HG02588 (cell line): ENCODE measurements around the gene PPY.
"Not testable (repeated sequence)": the region's sequence is repeated elsewhere in the genome, so short reads cannot be mapped to it uniquely, and the experiment has no call there.

Experiments used
- ATAC-seq: cut with Tn5 transposase; IDR thresholded peaks from one replicate; pipeline ENCODE4 v1.9.1; 2021; ENCODE audit warnings: mild to moderate bottlenecking, moderate library complexity; ENCODE audit not compliant: unreplicated experiment

PPY gene, protein sequence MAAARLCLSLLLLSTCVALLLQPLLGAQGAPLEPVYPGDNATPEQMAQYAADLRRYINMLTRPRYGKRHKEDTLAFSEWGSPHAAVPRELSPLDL

DNA sequence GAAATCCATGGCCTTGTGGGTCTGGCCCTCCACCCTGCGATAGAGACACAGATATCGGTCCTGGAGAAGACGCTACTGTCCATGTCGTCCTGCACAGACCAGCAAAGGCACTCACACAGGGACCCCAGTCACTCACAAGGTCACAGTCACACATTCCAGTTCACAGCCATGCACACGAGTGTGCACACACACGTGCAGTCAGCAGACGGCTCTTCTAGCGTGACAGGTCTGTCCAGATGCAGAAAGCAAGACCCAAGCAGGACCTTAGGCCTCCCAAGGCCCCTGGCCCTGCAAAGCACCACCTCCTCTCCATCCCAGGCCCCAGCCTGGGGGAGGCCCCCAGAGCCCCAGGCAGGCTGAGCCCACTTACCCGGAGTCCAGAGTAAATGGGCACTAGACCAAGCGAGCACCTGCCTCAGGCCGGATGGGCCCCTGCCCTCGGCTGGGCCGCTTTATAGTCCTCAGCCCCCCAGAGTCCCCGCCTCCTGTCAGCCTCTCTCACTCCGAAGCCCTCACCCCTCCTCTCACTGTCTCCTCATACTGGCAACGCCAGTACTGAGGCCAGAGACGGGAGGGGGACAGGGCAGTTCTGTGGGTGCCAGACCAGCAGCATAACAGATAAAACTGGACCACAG lies at the start of gene PPY:
TSS of gene PPY (minus strand) at position 426 of the 635 bp plus-strand sequence. CDS start 822 bp downstream, outside the sequence.
- ATAC-seq = no peak

DNA sequence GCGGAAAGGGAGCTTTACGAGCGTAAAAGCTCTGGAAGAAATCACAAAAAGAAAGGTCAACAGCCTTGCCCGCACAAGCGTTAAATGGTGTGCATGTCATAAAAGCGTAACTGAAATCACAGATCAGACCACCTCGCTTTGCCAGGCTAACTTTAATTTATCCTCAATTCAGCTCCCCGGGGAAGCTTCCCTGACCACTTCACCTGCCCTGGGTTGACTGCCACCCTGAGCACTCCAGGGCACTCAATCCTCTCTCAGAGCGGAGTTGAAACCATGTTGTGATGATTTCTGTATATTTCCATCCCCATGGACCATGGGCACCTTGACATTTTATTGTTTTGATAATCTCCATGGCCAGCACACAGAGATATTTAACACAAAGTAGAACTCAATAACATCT lies 46.0 kb upstream of the PPY start:
- no peak for ATAC-seq

DNA sequence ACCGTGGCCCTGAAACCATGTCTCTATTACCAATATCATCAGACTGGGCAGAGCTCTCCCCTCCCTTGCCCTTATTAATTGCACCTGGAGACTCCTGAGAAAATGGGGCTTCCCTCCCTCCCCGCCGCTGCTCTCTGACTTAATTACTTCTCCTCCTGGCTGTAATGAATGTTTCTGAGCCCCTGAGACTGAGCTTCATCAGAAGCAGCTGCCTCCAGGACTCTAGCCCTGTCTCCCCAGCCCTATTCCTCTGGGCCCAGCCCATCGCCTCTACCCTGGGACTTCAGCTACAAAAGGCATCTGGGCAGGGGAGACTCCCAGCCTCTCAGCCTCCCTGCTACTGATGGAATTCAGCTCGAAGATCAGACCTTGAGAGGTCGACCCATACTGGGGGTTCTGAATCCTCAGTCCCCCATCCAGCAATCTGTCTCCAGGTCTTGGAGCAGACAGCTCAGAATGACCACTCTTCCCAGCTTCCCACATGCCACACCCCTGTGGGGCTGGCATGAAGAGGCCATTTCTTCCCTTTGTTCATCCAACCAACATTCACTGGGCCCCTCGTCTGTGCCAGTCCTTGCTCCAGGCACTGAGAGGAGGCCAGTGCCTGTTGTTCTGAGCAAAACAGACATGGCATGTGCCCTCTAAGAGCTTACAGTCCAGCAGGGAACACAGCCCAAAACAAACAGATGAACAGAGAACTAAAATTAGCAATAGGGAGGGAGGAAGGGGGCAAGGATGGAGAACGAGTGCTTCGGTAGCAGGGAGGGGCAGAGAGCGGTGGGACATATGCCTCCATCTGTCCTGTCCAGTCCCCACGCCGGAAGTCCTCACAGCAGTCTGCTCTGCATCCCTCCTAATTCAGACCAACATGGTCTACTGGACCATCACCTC lies 45.1 kb upstream of the PPY start:
- no peak for ATAC-seq

DNA sequence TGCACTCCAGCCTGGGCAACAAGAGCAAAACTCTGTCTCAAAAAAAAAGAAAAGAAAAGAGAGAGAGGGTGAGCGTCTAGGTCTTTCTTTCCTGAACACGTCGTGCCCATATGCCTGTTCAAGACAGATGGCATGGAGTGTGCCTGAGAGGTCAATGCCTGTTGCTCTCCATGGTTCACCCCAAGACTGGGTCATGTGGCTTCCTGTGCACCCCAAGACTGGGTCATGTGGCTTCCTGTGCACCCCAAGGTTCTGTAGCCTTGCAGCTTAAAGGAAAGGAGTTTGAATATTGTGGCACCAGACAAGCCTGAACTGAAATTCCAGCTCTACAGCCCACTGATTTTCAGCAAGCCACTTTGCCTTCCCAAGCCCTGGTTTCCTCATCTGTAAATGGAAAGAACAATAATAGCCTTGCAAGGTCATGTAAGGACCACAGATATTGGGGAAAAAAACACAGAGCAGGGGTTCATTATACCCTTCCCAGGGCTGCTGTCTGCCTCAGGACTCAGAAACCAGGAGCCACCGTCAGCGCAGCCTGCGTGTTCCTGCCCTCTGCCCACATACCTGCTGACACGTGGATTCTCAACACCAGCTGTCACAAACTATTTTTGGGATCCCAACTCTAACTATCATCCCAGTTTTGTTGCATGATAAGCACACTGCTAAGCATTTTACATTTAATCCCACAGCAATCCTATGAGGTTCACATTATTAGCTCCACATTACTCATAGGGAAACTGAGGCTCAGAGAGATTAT lies 44.1 kb upstream of the PPY start:
- ATAC-seq = no peak

DNA sequence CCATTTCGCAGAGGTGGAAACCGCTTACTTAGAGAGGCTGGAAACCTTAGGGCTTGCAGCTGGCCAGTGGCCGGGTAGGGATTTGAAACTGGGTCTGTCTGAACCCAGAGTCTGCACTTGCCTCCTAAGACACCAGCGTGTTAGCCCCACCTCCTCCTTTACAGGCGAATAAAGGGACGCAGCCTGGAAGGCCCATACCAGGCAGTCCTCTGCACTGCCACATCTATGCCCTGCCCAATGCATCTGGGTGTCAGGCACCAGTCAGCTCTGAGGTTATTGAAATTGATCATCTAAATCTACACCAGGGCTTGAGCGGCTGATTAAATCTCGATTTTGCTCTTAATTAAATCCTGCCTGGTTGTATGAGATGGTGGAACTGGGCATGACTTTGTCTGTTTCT lies 42.2 kb upstream of the PPY start:
- no peak for ATAC-seq

DNA sequence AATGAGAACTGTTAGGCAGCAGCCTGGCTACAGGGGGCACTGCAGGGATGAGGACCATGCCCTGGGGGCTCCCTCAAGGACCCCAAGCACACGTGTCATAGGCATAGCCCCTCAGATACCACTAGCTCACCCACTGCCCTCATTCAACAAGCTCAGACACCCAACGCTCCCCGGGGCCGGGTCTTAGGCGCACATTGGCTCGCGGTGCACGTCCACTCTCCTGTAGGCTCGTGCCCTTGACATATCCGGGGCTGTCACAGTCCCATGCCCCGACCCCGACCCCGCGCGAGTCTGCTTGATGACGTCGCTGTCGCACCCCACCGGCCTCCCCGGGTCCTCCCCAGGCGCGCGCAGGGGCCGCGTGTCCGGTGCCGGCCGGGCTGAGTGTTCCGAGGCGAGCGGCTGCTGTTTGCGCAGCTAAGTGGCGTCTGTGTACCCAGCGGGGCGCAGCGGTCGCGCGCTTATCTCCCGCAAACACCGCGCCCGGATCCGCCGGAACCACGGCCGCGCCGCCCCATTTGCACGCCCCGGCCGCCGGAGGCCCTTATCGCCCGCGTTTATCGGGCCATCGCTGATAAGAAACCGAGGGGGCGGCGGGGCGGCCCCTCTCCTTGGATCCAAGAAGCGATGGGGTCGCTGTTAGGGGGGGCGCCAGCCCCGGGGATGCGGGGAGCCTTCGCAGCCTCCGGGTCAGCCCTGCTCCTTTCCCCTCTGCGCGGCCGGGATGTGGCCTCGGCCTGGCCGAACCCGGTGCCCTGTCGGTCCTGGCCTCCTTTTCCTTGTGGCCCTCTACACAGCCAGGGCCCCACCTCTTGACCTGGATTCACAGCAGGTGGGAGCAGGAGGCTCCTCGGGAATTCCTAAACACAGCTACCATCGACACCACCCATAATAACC lies 41.5 kb upstream of the PPY start:
- no peak for ATAC-seq

DNA sequence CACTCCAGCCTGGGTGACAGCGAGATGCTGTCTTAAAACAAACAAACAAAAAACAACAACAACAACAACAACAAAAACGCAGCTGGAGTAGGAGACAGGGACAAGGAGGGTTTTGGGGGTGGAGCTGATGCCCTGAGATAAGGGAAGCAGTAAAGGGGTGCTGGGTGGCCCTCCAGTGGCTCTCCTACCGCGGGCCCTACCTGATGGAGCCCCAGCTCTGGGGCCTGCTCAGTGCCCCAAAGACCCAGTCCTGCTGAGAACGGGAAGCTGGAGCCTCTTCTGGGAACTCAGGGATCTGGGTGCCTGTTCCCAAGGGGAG lies 40.9 kb upstream of the PPY start:
- no peak for ATAC-seq

DNA sequence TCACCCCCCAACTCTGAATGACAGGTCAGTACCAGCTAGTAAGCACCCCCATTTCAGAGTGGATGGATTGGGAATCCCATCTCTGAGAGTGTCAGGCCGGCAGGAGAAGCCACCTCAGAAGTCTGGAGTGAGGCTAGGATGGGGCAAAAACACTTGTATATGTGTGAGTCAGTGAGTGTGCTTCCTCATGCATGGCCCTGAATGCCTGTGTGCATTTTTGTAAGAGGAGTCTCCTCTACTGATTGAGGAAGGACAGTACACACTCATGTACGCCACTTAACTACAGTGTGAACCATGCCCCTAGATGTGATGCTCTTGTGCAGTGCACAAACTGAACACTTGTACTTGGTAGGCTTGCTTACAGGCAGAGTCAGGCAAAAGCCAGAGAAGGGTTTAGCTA lies 39.9 kb upstream of the PPY start:
- no peak for ATAC-seq

DNA sequence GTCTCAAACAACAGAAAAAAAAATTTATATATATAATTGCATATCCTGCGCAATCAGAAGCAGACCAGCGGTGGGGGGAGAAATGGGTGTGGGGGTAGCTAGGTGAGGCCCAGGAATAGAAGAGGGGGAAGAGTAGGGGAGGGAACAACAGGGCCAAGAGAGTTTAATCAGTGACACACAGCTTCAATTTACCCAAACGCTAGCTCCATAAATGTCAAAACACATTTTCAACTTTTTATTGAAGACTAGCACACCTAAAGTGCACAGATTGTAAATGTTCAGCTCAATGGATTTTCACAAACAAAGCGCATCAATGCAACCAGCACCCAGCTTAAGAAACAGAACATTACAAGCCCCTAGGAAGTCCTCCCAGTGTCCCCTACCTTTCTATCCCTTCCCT lies 37.4 kb upstream of the PPY start:
- ATAC-seq = no peak

DNA sequence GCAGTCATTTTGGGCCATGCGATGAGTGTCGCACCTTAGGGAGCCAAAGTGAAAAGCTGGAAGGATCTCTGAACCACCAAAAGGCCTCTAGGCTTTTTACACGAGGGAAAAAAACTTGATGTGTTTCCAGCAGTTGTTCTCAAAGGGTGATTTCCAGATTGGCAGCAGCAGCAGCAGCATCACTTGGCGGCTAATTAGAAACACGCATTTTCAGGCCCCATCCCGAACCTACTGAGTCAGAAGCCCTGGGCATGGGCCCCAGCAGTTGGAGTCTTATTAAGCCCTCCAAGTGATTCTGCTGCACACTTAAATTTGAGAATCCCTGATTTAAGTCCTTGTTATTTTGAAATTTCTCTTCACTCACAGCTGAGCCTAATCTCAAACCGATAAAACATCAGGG lies 36.7 kb upstream of the PPY start:
- no peak for ATAC-seq

DNA sequence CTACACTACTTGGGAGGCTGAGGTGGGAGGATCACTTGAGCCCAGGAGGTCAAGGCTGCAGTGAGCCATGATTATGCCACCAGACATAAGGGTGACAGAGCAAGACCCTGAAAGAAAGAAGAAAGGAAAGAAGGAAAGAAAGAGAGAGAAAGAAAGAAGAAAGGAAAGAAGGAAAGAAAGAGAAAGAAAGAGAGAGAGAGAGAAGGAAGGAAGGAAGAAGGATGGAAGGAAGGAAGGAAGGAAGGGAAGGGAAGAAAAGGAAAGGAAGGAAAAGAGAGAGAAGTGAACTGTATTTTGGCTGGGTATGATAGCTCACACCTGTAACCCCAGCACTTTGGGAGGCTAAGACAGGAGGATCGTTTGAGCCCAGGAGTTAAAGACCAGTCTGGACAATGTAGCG lies 35.8 kb upstream of the PPY start:
- ATAC-seq = no peak

DNA sequence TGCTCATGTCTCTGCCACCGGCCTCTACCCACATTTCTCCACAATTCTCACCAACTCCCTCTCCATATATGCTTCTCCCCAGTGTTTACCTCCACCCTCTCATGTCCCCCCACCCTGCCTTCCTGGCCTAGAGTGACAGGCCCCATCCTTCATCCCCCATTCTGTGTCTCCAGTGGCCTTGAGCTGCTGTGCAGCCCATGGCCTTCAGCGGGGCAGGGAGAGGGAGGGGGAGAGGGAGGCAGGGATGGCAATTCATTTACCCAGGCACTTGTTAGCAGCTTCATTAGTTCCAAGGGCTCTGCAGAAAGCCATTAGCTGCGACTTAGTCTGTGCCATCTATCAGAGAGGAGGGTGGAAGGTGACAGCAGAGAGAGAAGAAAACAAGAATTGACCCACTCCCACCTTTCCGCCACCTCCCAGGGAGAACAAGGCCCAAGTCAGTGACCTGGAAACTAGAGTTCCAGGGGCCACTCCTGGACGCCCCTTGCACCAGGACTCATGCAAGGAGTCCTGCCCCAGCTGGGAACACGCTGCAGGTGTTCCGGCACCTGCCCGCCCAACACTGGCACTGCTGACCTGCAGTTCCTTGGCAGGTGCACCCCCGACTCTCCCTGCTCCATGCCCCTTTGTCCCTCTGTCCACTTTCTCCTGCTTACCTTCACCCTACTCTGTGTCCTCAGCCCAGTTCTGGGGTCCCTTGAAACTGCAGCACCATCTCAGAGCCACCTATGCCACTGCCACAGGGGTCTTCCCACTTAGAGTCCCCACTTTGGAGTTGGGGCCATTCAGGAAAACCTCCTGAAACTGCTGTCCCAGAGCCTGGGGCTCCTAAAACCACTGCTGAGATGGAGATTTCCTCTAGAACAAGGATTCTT lies 34.9 kb upstream of the PPY start:
- no peak for ATAC-seq

DNA sequence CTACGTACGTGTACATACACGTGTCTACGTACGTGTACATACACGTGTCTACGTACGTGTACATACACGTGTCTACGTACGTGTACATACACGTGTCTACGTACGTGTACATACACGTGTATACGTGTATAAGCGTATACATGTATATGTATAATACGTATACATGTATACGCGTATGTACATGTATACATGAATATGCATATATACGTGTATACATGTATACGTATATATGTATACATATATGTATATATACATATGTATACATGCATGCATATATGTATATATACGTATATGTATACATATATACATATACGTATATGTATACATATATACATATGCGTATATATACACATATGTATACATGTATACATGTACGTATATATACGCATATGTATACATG lies 33.6 kb upstream of the PPY start:
- ATAC-seq = no peak

DNA sequence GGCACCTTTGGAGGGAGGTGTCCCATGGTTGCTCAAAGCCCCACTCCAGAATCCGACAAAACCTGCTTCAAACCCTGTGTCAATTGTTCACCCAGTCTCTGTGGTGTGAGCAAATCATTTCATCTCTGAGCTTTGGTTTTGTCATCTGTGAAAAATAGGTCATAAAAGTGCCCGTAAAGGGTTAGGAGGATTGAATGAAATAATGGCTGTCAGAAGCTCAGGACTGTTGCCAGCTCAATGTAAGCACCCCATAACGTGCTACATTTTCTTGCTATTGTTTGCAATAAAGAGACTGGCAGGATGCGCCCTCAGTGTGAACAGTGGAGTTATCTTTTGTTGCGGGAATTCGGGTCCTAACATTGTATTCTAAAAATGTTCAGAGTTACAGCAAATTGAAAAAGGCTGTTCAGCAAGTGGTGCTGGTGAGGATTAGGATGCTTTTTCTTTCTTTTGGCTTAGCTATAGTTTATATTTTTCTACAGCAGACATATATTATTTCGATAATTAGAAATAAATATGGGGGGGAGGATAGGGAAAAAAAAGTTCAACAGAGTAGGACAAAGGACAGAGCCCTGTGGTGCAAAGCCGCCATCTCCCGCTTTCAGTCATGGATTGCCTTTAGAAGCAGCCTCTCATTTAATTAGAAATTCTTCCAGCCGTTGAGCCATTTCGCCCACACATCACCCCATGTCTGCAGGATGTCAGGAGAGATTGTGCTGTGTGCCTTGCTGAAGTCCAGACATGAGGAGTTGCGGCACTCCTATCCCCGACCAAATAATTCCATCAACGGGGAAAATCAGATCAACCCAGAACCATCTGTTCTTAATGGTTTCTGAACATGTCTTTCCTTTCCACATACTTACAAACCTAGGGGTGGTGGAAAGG lies 32.3 kb upstream of the PPY start:
- ATAC-seq = no peak

DNA sequence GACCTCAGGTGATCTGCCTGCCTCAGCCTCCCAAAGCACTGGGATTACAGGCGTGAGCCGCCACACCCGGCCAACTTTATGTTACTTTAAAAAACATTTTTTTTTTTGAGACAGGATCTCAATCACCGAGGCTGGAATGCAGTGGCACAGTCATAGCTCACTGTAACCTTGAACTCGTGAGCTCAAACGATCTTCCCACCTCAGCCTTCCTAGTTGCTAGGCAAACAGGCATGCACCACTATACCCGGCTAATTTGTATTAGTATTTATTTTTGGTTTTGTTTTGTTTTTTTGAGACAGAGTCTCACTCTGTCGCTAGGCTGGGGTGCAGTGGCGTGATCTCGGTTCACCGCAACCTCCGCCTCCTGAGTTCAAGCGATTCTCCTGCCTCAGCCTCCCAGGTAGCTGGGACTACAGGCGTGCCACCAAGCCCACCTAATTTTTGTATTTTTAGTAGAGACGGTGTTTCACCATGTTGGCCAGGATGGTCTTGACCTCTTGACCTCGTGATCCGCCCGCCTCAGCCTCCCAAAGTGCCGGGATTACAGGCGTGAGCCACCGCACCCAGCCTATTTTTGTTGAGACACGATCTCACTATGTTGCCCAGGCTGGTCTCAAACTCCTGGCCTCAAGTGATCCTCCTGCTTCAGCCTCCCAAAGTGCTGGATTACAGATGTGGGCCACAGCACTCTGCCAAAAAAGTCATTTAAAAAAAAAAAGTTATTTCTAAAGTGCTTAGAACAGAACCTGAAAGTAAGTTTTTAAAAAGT lies 30.4 kb upstream of the PPY start:
- ATAC-seq = not testable (repeated sequence)

DNA sequence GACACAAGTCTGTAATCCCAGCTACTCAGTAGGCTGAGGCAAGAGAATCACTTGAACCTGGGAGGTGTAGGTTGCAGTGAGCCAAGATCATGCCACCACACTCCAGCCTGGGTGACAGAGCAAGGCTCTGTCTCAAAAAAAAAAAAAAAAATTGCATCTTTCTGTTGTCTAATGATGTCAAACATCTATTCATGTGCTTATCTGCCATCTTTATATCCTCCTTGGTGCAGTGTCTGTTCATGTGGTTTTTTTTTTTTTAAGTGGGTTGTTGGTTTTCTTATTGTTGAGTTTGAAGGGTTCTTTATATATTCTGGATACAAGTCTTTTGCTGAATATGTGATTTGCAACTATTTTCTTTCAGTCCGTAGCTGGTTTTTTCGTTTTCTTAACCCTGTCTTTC lies 29.2 kb upstream of the PPY start:
- ATAC-seq = not testable (repeated sequence)

DNA sequence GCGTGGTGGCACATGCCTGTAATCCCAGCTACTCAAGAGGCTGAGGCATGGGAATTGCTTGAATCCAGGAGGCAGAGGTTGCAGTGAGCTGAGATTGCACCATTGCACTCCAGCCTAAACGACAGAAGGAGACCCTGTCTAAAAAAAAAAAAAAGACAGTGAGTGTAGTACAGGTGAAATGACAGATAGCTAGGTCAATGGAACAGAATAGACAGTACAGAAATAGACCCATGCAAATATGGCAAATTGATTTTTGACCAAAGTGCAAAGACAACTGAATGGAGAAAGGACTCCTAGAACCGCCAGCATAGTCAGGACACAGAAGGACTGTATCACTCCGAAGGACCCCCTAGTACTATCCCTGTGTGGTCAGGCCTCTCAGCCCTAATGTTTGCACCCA lies 28.1 kb upstream of the PPY start:
- no peak for ATAC-seq

DNA sequence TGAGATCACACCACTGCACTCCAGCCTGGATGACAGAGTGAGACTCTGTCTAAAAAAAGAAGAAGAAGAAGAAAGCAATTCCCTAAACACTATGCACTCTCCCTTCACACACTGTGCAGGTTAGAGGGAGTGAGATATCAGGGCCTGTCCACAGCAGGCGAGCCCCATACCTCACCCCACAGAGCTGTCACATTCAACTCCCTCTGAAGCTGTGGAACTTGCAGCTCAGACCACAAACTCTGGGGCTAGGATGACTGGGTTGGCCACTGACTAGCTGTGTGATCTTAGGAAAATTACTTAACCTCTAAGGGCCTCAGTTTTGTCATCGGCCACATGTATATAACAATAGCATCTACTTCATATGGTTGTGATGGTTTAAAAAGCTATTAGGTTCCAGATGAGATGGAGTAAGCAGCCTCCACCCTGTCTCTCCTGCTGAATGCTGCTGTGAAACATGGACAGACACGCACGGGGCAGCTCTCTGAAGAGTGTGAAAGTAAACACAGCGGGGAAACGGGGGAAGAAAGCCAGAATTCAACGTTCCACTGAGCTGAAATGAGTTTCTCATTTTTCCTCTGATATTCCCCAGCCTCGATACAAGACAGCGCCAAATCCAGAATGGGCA lies 25.1 kb upstream of the PPY start:
- ATAC-seq = no peak
